Astrocyte (in vitro differentiated cells and primary cell): ENCODE data around the gene KNDC1.

Source experiments
- EZH2 ChIP-seq: IDR thresholded peaks from 2 replicates; pipeline ENCODE4 v1.6.1; 2012; ENCODE audit warnings: mild to moderate bottlenecking, low read length, inconsistent platforms; ENCODE audit not compliant: insufficient read depth
- TF ChIP-seq, protein P1 (sequence below): IDR thresholded peaks from 2 replicates; pipeline ENCODE4 v1.5.1; 2011; ENCODE audit warnings: low read depth, mild to moderate bottlenecking, inconsistent platforms, low read length, moderate library complexity; ENCODE audit not compliant: insufficient read depth

DNA sequence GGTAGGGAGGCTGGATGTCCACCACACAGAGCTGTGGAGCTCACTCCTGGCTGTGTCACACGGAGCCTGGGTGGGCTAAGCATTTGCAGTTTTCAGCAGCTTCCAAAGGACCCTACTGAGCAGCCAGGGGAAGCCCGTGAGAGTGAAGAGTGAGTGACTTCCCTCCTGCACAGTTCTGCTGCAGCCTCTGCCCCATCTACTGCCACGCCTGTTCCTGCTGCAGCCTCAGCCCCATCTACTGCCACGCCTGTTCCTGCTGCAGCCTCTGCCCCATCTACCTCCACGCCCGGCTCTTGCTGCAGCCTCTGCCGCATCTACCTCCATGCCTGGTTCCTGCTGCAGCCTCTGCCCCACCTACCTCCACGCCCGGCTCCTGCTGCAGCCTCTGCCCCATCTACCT lies 104.4 kb downstream of the KNDC1 start:
- TF ChIP-seq, protein P1, sequence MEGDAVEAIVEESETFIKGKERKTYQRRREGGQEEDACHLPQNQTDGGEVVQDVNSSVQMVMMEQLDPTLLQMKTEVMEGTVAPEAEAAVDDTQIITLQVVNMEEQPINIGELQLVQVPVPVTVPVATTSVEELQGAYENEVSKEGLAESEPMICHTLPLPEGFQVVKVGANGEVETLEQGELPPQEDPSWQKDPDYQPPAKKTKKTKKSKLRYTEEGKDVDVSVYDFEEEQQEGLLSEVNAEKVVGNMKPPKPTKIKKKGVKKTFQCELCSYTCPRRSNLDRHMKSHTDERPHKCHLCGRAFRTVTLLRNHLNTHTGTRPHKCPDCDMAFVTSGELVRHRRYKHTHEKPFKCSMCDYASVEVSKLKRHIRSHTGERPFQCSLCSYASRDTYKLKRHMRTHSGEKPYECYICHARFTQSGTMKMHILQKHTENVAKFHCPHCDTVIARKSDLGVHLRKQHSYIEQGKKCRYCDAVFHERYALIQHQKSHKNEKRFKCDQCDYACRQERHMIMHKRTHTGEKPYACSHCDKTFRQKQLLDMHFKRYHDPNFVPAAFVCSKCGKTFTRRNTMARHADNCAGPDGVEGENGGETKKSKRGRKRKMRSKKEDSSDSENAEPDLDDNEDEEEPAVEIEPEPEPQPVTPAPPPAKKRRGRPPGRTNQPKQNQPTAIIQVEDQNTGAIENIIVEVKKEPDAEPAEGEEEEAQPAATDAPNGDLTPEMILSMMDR = no peak
- no peak for TF ChIP-seq EZH2
